Measurements from ENCODE around the gene AK1.

DNA sequence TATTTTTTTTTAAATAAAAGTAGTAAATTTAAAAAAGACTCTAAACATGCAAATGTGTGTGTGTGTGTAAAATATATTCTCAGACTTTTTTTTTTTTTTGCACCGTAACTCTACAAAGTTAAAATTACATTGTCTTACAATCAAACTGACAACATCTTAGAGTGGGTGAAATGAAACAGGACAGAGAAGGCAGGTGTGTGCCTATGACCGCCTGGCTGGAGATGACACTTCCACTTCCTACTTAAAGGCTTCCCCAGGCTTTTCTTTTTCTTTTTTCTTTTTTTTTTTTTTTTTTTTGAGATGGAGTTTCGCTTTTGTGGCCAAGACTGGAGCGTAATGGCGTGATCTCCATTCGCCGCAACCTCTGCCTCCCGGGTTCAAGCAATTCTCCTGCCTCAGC lies 2.7 kb upstream of the AK1 start:
- no peak for TF ChIP-seq SMAD3 (CRISPR knock-in tag; conservative IDR thresholded peaks at IDR 0.05)
- no peak for TF ChIP-seq RBFOX2 (IDR thresholded peaks at IDR 0.05; ENCODE audit: low read depth, low read length)
- TF ChIP-seq POU5F1 (IDR thresholded peaks at IDR 0.05; ENCODE audit: borderline replicate concordance, low read depth, low read length, partially characterized antibody) = no peak
- TF ChIP-seq, protein P1, sequence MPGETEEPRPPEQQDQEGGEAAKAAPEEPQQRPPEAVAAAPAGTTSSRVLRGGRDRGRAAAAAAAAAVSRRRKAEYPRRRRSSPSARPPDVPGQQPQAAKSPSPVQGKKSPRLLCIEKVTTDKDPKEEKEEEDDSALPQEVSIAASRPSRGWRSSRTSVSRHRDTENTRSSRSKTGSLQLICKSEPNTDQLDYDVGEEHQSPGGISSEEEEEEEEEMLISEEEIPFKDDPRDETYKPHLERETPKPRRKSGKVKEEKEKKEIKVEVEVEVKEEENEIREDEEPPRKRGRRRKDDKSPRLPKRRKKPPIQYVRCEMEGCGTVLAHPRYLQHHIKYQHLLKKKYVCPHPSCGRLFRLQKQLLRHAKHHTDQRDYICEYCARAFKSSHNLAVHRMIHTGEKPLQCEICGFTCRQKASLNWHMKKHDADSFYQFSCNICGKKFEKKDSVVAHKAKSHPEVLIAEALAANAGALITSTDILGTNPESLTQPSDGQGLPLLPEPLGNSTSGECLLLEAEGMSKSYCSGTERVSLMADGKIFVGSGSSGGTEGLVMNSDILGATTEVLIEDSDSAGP (CRISPR knock-in tag; IDR thresholded peaks at IDR 0.05) = no peak
- no peak for TF ChIP-seq SMARCB1 (IDR thresholded peaks at IDR 0.05; ENCODE audit: insufficient read length, low read depth)
- TF ChIP-seq U2AF1 (optimal IDR thresholded peaks at IDR 0.05; ENCODE audit: low read depth, low read length) = no peak
- no peak for TF ChIP-seq SREBF1 (IDR thresholded peaks at IDR 0.05; ENCODE audit: borderline replicate concordance, low read depth, low read length)
- no peak for TF ChIP-seq RAD21 (CRISPR knock-in tag; conservative IDR thresholded peaks at IDR 0.05 in 1 of 2, IDR thresholded peaks at IDR 0.05 in 1 of 2)
- no peak for TF ChIP-seq FOS (IDR thresholded peaks at IDR 0.05; ENCODE audit: extremely low read depth, insufficient read length)
- TF ChIP-seq MYC (IDR thresholded peaks at IDR 0.05; ENCODE audit: low read depth, low read length) = no peak
- TF ChIP-seq MYC (CRISPR knock-in tag; IDR thresholded peaks at IDR 0.05; ENCODE audit: borderline replicate concordance, low read depth) = no peak
- no peak for TF ChIP-seq ZC3H11A (IDR thresholded peaks at IDR 0.05; ENCODE audit: low read depth, low read length)
- TF ChIP-seq KLF16 (IDR thresholded peaks at IDR 0.05) = no peak
- no peak for TF ChIP-seq MXI1 (IDR thresholded peaks at IDR 0.05; ENCODE audit: low read depth, low read length)
